ENCODE measurements around the gene HLA-G. TPM values are rescaled to one million over a fixed set of nuclear protein-coding genes. Genes with fewer than 3 reads are reported as not detected.

Gene HLA-G
- total RNA-seq, 1 donor, result not detected

GRCh38 chr6:29814379-29815117 is 13.1 kb upstream of the HLA-G start:
- no peak for DNase-seq (ENCODE audit: low read depth)
- TF ChIP-seq CTCF (IDR thresholded peaks at IDR 0.05; ENCODE audit: insufficient read depth, low read depth, low read length), result no peak
- H3K4me3 ChIP-seq (ENCODE audit: low read depth, low read length), result no peak overlapping the region

- H3K4me3 ChIP-seq (ENCODE audit: low read depth, low read length), result no peak overlapping the region
- no peak for DNase-seq (ENCODE audit: low read depth)
- TF ChIP-seq CTCF (IDR thresholded peaks at IDR 0.05; ENCODE audit: insufficient read depth, low read depth, low read length), result no peak
Measured at GRCh38 chr6:29815118-29815750, 12.4 kb upstream of the HLA-G start.

GRCh38 chr6:29816030-29816429 is 11.6 kb upstream of the HLA-G start:
- no peak overlapping the region for H3K4me3 ChIP-seq (ENCODE audit: low read depth, low read length)
- DNase-seq (ENCODE audit: low read depth), result no peak
- no peak for TF ChIP-seq CTCF (IDR thresholded peaks at IDR 0.05; ENCODE audit: insufficient read depth, low read depth, low read length)

- no peak overlapping the region for H3K4me3 ChIP-seq (ENCODE audit: low read depth, low read length)
- TF ChIP-seq CTCF (IDR thresholded peaks at IDR 0.05; ENCODE audit: insufficient read depth, low read depth, low read length), result no peak
- no peak for DNase-seq (ENCODE audit: low read depth)
Measured at GRCh38 chr6:29818892-29819291, 8.7 kb upstream of the HLA-G start.

GRCh38 chr6:29824144-29824543 is 3.5 kb upstream of the HLA-G start:
- DNase-seq (ENCODE audit: low read depth), result no peak
- no peak for TF ChIP-seq CTCF (IDR thresholded peaks at IDR 0.05; ENCODE audit: insufficient read depth, low read depth, low read length)

GRCh38 chr6:29825848-29826247 is 1.8 kb upstream of the HLA-G start:
- no peak for DNase-seq (ENCODE audit: low read depth)
- TF ChIP-seq CTCF (IDR thresholded peaks at IDR 0.05; ENCODE audit: insufficient read depth, low read depth, low read length), result no peak
- H3K4me3 ChIP-seq (ENCODE audit: low read depth, low read length), result no peak overlapping the region

More at GRCh38 chr6:29824144-29824543, 3.5 kb upstream of the HLA-G start:
- H3K4me3 ChIP-seq (ENCODE audit: low read depth, low read length), result no peak overlapping the region
